ENCODE data around the gene MYO7A.

MYO7A gene

GRCh38 chr11:77230878-77231605 lies 103.0 kb downstream of the MYO7A start:
- DNase-seq: no peak

DNA sequence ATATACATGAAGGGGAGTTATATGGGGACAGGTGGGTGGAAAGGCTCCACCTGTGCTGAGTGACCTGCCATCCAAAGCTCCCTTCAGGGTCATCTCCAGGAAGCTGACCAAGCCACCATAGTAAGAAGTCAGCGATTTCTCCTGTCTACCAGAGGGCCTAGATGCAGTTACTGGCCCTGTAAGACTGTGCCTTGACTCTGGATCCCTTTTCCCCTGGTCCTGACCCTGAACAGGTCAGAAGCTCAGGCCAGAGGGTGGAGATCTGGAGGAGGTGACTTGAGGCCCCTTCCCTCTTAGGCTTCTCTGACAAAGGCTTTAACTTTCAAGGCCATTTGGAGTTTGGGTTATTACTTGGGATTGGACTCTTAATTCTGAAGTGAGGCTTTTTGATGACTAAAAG lies 103.8 kb downstream of the MYO7A start:
- no peak for DNase-seq

GRCh38 chr11:77232242-77232641 lies 104.2 kb downstream of the MYO7A start:
- DNase-seq: no peak

GRCh38 chr11:77233011-77233410 lies 105.0 kb downstream of the MYO7A start:
- no peak for DNase-seq

GRCh38 chr11:77236901-77237300 lies 108.9 kb downstream of the MYO7A start:
- no peak for DNase-seq

DNA sequence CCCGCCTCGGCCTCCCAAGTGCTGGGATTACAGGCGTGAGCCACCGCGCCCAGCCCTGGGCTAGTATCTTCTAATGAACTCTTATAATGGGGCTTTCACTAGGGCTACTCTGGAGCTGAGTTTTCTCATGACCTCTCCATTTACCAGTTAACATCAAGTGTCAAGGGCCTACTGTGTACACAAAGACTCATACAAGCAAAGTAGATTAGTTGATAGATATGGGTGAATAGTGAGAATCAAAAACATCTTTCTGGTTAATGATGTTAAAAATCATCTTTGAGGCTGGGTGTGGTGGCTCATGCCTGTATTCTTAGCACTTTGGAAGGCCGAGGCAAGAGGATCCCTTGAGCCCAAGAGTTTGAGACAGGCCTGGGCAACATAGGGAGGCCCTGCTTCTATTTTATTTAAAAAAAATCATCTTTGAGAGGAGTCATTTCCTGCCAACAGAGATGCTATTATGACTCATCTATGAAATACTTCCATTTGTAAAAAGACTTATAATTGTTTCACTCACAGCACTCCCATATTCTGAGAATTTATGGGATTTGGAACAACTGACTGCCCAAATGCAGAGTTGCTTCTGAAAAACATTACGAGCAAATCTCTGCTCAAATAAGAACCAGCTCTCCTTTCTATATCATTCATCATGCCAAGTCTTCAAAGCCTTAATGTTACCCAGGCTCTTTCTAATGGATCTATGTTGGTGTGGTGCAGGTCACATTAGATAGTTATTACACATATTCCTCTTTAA lies 116.4 kb downstream of the MYO7A start:
- no peak for DNase-seq

DNA sequence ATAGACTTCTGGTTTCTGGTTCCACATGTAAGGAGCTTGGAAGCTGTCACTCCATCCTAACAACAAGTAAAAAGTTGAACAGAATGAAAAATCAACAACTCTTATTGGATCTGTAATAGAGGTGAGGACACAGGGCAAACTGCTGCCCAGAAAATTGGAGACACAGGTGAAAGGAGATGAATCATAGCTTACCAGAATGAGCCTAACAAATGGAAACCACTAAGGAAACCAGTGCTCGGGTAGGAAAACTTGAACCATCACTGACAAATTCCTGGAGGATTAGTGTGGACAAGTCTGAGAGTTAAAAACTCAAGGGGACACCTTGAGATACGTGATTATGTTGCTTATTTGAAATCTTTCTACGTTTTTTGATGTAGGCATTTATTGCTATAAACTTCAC lies 121.4 kb downstream of the MYO7A start:
- no peak for DNase-seq

- DNase-seq: no peak
Observed at GRCh38 chr11:77250881-77251640, 123.0 kb downstream of the MYO7A start.

GRCh38 chr11:77252555-77253270 lies 124.7 kb downstream of the MYO7A start:
- DNase-seq: no peak

DNA sequence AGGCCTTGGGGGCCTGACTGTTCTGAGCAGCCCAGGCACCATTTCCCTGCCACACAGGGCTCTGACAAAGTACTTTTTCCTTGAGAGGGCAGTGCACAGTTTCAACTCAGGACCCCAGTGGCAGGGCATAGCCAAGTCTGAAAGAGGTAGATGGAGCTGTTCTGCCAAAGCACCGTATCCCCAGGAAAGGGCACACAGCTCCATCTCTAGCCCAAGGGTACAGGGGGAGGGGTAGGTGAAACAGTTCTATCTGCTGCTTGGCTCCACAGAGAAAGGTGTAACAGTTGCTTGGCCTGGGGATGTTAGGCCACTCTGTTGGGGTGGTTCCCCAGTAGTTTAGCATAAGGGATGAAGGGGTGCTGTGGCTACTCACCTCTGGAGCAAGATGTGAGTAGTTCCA lies 125.6 kb downstream of the MYO7A start:
- DNase-seq: no peak

DNA sequence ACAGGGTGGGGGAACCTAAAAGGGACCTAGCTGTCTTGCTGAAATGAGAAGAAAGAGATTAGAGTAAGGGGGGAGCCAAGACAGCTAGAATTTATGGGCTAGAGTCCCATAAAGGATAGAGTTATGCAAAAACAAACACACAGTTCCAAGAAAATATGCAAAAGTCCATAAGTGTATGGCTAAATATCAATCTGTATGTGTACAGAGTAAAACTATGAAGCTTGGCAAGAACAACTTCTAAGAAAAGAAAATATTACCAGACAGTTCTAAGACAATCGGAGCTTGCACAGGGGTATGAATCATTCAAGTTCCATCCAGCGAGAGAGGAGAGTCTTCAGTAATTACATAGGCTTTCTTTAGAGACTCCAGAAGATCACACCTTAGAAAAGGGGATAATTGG lies 131.6 kb downstream of the MYO7A start:
- DNase-seq: no peak

GRCh38 chr11:77262803-77263202 lies 134.8 kb downstream of the MYO7A start:
- no peak for DNase-seq

Data from activated CD4-positive, alpha-beta T cell treated with anti-CD3 and anti-CD28 coated beads, Interleukin-2, amount 50 U/mL, for 48 hours (primary cell).